ENCODE results near the gene BSN.

The BSN gene

GRCh38 chr3:49511639-49512038 is 42.6 kb upstream of the BSN start:
- no peak overlapping the region for H2AFZ ChIP-seq (ENCODE audit: low read depth, low read length)
- no peaks in the 10 kb centered on the region for H3K27me3 ChIP-seq (ENCODE audit: insufficient read depth, low read length, poor library complexity)
- peaks cover 42% of the 10 kb centered on the region for H3K36me3 ChIP-seq (ENCODE audit: insufficient read depth, low read length)
- ATAC-seq (ENCODE audit: insufficient read depth, low read depth), result no peak
- no peaks in the 10 kb centered on the region for H3K9me3 ChIP-seq (ENCODE audit: insufficient read depth, low read length, severe bottlenecking)
- no peak overlapping the region for H3K27ac ChIP-seq (ENCODE audit: low read length)
- no peak overlapping the region for H3K9ac ChIP-seq (ENCODE audit: low read depth, low read length)
- no peaks in the 10 kb centered on the region for H3K4me1 ChIP-seq (ENCODE audit: insufficient read depth, low read length)
- H3K4me2 ChIP-seq (ENCODE audit: insufficient read depth, low read length), result no peak overlapping the region
- peaks cover 16% of the 10 kb centered on the region; the same call in 1 of the 2 replicates for H3K79me2 ChIP-seq (ENCODE audit: insufficient read depth, low read length)
- no peak for DNase-seq
- TF ChIP-seq CTCF (IDR thresholded peaks at IDR 0.05; ENCODE audit: borderline replicate concordance, extremely low read depth, low read length, poor library complexity, severe bottlenecking) (no peak), EZH2 (IDR thresholded peaks at IDR 0.05; ENCODE audit: borderline replicate concordance, low read depth, low read length, severe bottlenecking) (no peak)
- H4K20me1 ChIP-seq (ENCODE audit: insufficient read depth, low read length), result 0 out of 2 replicates have a peak, but pooled peaks cover 5% of the 10 kb centered on the region
- no peak overlapping the region for H3K4me3 ChIP-seq (ENCODE audit: low read depth in 1 of 2, low read length in 2 of 2)

- Histone ChIP-seq H4K20me1 (ENCODE audit: insufficient read depth, low read length) (0 out of 2 replicates have a peak, but pooled peaks cover 5% of the 10 kb centered on the region), H3K9ac (ENCODE audit: low read depth, low read length) (no peak overlapping the region), H3K79me2 (ENCODE audit: insufficient read depth, low read length) (peaks cover 8% of the 10 kb centered on the region; the same call in 1 of the 2 replicates), H3K4me2 (ENCODE audit: insufficient read depth, low read length) (no peak overlapping the region), H3K9me3 (ENCODE audit: insufficient read depth, low read length, severe bottlenecking) (no peaks in the 10 kb centered on the region), H3K27ac (ENCODE audit: low read length) (no peak overlapping the region), H3K27me3 (ENCODE audit: insufficient read depth, low read length, poor library complexity) (no peaks in the 10 kb centered on the region), H3K4me1 (ENCODE audit: insufficient read depth, low read length) (no peaks in the 10 kb centered on the region), H2AFZ (ENCODE audit: low read depth, low read length) (no peak overlapping the region), H3K4me3 (ENCODE audit: low read depth in 1 of 2, low read length in 2 of 2) (no peak overlapping the region), H3K36me3 (ENCODE audit: insufficient read depth, low read length) (peaks cover 50% of the 10 kb centered on the region)
- no peak for DNase-seq
- ATAC-seq (ENCODE audit: insufficient read depth, low read depth), result no peak
- no peak for TF ChIP-seq CTCF (IDR thresholded peaks at IDR 0.05; ENCODE audit: borderline replicate concordance, extremely low read depth, low read length, poor library complexity, severe bottlenecking)
- TF ChIP-seq EZH2 (IDR thresholded peaks at IDR 0.05; ENCODE audit: borderline replicate concordance, low read depth, low read length, severe bottlenecking), result no peak
These were observed 41.4 kb upstream of the BSN start for GRCh38 chr3:49512781-49513355.

GRCh38 chr3:49513494-49514124 is 40.7 kb upstream of the BSN start:
- TF ChIP-seq CTCF (IDR thresholded peaks at IDR 0.05; ENCODE audit: borderline replicate concordance, extremely low read depth, low read length, poor library complexity, severe bottlenecking) (no peak), EZH2 (IDR thresholded peaks at IDR 0.05; ENCODE audit: borderline replicate concordance, low read depth, low read length, severe bottlenecking) (no peak)
- no peaks in the 10 kb centered on the region for H3K4me1 ChIP-seq (ENCODE audit: insufficient read depth, low read length)
- H4K20me1 ChIP-seq (ENCODE audit: insufficient read depth, low read length), result peaks cover 7% of the 10 kb centered on the region; the same call in 1 of the 2 replicates
- H3K4me3 ChIP-seq (ENCODE audit: low read depth in 1 of 2, low read length in 2 of 2), result no peak overlapping the region
- ATAC-seq (ENCODE audit: insufficient read depth, low read depth) (no peak), DNase-seq (no peak)
- no peaks in the 10 kb centered on the region for H3K9me3 ChIP-seq (ENCODE audit: insufficient read depth, low read length, severe bottlenecking)
- H3K27ac ChIP-seq (ENCODE audit: low read length), result no peak overlapping the region
- H3K27me3 ChIP-seq (ENCODE audit: insufficient read depth, low read length, poor library complexity), result no peaks in the 10 kb centered on the region
- H3K36me3 ChIP-seq (ENCODE audit: insufficient read depth, low read length), result peaks cover 58% of the 10 kb centered on the region
- H3K79me2 ChIP-seq (ENCODE audit: insufficient read depth, low read length), result peaks cover 8% of the 10 kb centered on the region; the same call in 1 of the 2 replicates
- no peak overlapping the region for H2AFZ ChIP-seq (ENCODE audit: low read depth, low read length)
- no peak overlapping the region for H3K4me2 ChIP-seq (ENCODE audit: insufficient read depth, low read length)
- H3K9ac ChIP-seq (ENCODE audit: low read depth, low read length), result no peak overlapping the region

All from DND-41 (cell line).